GM23338 (cell line): ENCODE measurements around the gene GCN1.
"Not testable (repeated sequence)": the region's sequence is repeated elsewhere in the genome, so short reads cannot be mapped to it uniquely, and the experiment has no call there.

Experiments used
- CREB1 ChIP-seq: fragments of 250-450 bp; sonication (Bioruptor Pico); IDR thresholded peaks from 2 replicates; pipeline ENCODE4 v1.5.0; 2020; ENCODE audit warnings: low read depth, mild to moderate bottlenecking, moderate library complexity
- CTCF ChIP-seq, 2 experiments: fragments of 200-600 bp in 1 of 2; sonication (generic) in 1 of 2; conservative IDR thresholded peaks; 2 replicates each; pipeline versions ENCODE4 v1.5.1 to v1.6.1; 2016 to 2017; ENCODE audit warnings: antibody characterized with exemption in 2 of 2, low read depth in 2 of 2, mild to moderate bottlenecking in 2 of 2, moderate library complexity in 1 of 2
- ETS1 ChIP-seq: IDR thresholded peaks from 2 replicates; pipeline ENCODE4 v1.6.1; 2016; ENCODE audit warnings: antibody characterized with exemption
- EZH2 ChIP-seq: fragments of 200-600 bp; sonication (generic); IDR thresholded peaks from one replicate; pipeline ENCODE4 v1.8.0; 2017; ENCODE audit warnings: antibody characterized with exemption, mild to moderate bottlenecking, low read depth; ENCODE audit not compliant: unreplicated experiment
- EZH2phosphoT487 ChIP-seq: fragments of 200-600 bp; sonication (generic); IDR thresholded peaks from one replicate; pipeline ENCODE4 v1.8.1; 2018; ENCODE audit warnings: antibody characterized with exemption; ENCODE audit not compliant: unreplicated experiment
- JUNB ChIP-seq: IDR thresholded peaks from one replicate; pipeline ENCODE4 v1.6.1; 2016; ENCODE audit warnings: antibody characterized with exemption; ENCODE audit not compliant: unreplicated experiment
- NANOG ChIP-seq: IDR thresholded peaks from 2 replicates; pipeline ENCODE4 v1.6.1; 2016; ENCODE audit warnings: antibody characterized with exemption, borderline replicate concordance
- POLR2AphosphoS5 ChIP-seq: IDR thresholded peaks from 2 replicates; pipeline ENCODE4 v1.6.1; 2016; ENCODE audit warnings: antibody characterized with exemption, low read depth
- REST ChIP-seq: IDR thresholded peaks from one replicate; pipeline ENCODE4 v1.6.1; 2018; ENCODE audit warnings: antibody characterized with exemption; ENCODE audit not compliant: unreplicated experiment
- STAT1 ChIP-seq: IDR thresholded peaks from one replicate; pipeline ENCODE4 v1.6.1; 2016; ENCODE audit warnings: antibody characterized with exemption; ENCODE audit not compliant: unreplicated experiment
- ZNF114 ChIP-seq: fragments of 250-450 bp; sonication (Bioruptor Pico); IDR thresholded peaks from 2 replicates; pipeline ENCODE4 v1.5.0; 2020; ENCODE audit warnings: mild to moderate bottlenecking, moderate library complexity
- ZNF331 ChIP-seq: fragments of 250-450 bp; sonication (Bioruptor Pico); IDR thresholded peaks from 2 replicates; pipeline ENCODE4 v1.5.0; 2020; ENCODE audit warnings: low read depth, mild to moderate bottlenecking, moderate library complexity

GRCh38 chr12:120236809-120237208, 42.3 kb upstream of the GCN1 start:
- not testable (repeated sequence) for TF ChIP-seq CTCF (conservative IDR thresholded peaks at IDR 0.05; ENCODE audit: low read depth in 2 of 2); STAT1; ETS1; NANOG; REST; EZH2; JUNB; EZH2phosphoT487; ZNF331 (CRISPR knock-in tag); POLR2AphosphoS5; CREB1 (CRISPR knock-in tag); ZNF114
